DLD1 (cell line): ENCODE results near the gene GABRG3.

Experiments used
- in situ Hi-C: cut with HindIII; loops from 2 replicates; pipeline ENCODE4 v1.10.0; 2017; ENCODE audit warnings: low sequenced_read_pairs

The GABRG3 gene

DNA sequence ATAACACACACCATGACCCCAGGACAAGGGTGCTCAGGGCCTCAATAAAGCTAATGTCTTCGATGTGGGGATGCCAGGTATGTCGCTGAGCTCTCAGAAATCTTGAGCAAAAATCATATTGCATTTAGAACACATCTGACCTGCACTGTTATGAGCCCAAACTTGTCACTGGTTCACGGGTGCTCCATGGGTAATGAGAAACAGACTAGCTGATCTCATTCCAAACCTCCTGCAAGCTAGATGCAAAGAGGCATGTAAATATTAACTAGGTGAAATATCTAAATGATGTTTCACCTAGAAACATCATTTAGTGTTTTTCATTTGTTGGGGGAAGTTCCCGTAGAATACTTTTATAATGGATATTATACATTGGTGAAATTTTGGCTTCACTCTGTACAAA, 578.8 kb downstream of the GABRG3 start:
- in situ Hi-C loops, result no loop called here

DNA sequence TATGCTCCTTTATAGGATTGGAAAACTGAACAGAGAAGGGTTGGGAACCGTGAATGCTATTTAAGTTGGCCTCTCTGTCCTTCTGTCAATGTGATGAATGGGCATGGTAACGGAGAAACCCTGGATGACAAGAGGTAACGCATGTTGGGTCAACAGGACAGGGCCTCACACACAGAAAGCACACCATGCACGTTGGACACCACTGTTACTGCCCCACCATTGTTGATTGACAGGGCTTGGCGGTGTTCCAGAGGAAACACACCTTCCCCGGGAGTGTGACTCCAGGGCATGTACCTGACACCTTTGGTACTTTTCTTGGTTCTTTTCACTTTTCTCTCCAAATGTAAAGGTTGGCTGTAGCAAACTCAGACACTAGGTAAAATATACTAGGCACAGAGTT, 579.7 kb downstream of the GABRG3 start:
- in situ Hi-C loops, result no loop called here

DNA sequence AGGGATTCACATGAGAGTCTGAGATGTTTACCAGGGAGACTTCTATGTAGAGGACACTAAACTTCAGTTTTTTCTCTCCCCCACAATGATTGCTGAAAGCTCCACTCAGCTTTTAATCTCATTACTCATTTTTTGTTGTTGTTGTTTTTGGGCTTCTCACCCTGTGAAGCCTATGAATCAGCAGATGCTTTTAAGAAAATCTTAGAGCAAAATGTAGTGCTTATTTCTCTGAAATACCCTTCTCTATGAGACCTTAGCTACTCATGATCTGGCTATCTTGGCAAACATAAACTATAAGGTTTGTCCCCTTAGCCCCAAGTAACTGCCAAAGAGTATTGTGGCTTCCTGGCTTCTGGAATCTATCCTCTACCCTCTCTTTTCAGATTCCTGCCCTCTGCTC, 590.8 kb downstream of the GABRG3 start:
- in situ Hi-C loops, result no loop called here

DNA sequence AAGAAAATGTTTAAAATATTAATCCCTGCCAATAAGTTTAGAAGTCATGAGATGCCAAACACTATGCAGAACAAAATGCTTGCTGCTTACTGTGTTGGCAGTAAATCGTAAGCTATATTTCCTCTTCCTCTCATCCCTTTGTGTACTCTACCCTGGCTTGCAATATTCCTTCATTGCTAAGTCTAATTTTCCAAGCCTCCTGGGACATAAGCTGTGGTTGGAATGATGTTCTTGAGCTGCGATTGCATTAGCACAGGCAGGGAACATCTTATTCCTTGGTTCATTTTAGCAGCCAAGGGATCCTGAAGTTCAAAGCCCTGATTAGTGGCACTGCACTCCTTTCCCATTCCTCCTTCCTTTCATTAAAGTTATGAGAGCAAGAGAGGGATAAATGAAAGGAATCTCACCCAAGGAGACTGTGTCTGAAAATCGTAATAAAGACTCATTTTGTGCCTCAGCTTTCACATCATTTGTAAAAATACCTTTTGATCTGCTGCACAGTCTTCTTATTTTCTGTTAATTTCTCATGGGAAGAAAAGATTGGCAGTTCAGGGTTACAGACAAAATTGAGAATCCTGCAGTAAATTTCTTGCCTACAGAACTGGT, 592.9 kb downstream of the GABRG3 start:
- in situ Hi-C loops, result no loop called here

DNA sequence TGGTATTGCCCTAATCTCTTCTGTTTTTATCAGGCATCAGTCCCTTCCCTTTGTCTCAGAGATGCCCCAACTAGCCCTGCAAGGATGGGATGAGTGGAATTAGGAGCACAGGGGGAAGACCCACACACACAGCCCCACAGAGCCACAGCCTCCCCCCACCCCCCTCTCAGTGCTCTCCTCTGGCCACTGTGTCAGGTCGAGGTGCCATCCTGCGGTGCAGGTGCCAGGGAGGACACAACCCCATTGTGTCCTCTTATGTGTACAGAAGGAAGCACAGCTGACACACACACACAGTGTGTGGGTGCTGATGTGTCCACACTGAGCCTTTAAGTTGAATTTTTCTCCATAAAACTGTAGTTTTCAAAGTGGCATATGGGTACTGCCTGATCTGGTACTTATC, 593.7 kb downstream of the GABRG3 start:
- in situ Hi-C loops, result no loop called here

DNA sequence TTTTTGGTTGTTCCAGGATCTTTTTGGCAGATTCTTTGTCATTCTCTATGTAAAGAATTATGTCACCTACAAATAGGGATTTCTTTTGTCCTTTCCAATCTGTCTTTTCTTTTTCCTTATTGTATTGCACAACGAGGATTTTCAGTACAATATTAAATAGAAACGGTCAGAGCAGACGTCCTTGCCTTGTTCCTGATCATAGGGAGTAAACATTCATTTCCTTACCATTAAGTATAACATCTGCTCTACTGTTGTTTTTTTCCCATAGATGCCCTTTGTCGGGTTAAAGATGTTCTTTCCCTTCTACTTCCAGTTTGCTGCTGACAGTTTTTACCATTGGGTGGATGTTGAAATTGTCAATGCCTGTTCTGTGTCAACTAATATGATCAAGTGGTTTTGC, 599.8 kb downstream of the GABRG3 start:
- in situ Hi-C loops, result no loop called here

DNA sequence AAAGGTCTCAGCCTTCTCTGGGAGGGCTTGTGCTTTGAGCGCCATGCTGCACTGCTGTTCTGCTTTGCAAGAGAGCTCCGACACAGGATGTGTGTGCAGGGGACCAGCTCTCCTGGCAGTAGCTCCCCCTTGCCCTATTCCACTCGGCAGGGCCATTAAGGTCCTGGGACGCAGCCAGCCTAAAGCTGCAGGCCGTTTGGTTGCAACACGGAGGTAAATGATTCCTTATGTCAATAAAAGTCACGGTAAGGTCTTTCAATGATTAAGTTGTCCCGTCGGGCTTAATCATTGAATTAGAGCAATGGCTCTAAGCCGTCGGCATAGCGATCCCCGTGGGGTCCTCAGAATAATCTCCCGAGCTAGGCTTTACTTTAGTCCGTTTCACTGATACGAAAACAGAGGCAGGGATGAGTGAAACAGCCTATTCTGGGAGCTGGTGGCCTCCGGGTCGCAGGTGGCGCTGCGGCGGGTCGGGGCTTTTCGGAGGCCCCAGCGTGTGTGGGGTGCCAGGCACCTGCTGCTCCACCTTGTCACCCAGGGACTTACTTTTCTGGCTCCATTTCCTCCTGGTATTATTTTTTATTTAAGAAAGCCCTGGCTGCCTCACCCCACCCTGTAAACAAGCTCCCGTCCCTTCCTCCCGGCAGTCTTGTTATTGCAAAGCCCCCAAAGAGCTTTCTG, 603.0 kb downstream of the GABRG3 start:
- in situ Hi-C loops, result no loop called here

DNA sequence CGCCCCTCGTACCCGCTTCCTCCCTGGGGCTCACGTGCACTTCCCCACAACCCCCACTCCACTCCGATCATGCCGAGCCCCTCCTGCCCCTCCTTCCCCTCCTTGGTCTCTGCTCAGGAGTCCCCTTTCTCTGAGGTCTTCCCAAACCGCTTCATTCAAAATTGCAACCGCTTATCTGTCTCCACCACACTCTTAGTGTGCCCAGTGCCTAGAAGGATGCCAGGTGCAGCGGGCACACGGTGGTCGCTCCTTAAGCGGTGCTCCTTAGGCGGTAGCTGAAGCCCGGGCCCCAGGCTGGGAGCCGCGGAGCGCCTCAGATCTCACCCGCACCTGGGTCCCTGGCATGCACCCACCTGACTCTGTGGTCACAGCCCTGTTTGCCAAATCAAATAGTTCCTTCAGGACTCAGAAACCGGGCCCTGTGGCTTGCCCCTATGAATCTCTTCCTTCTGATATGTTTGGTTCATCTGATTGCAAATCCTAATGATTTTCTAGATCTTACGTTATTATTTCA, 603.6 kb downstream of the GABRG3 start:
- in situ Hi-C loops, result no loop called here

DNA sequence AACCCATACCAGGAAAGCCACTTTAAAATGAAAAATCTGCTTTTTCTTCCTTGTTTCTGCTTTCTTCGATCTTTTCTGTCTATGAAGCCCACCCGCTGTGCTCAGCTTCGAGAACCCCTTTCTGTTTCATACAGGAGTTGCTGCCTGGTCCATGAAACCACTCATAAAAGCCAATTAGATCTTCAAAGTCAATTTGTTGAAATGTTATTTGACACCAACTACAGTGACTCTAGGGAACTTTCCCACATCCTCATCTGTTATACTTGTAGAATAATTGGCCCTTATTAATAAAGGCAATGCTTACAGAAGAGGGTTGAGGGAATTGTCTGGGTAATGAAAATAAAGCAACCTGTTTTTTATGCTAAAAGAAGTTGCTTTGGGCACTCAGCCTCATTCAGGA, 604.5 kb downstream of the GABRG3 start:
- in situ Hi-C loops, result no loop called here

DNA sequence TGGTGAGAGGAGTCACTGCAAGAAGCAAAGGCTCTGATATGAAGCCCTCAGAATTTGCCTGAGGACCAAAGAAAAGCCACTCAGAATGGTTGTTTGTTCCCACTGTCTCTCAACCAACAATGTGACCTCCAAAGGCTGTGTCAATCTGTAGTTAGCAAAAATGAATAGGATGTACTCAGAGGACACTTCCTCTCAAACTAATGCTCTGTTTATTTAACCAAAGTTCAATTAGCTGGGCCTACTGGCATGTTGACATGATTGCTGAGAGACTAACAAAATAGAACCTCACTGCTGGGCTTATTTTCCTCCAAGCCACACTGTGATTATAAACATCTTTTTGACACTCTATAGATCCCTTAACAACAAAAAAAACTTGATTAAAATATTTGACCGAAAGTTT, 605.6 kb downstream of the GABRG3 start:
- in situ Hi-C loops, result no loop called here

DNA sequence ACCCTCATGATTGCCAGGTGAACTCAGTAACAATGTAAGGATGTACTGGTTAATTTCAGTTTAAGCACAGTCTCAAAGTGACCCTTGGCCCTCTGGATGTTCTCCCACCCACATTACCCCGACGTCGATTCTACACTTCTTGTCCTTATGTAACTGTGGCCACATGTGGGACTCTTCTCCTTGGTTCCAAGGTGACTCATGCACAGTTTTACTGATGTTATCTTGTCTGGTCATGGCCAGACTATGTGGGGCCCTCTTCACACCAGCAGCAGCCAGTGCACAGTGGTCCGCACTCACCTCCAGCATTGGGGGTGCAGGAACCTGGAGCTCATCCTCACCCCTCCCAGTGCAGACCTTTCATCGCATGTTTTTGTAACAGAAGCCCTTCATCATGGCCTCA, 608.8 kb downstream of the GABRG3 start:
- in situ Hi-C loops, result no loop called here

DNA sequence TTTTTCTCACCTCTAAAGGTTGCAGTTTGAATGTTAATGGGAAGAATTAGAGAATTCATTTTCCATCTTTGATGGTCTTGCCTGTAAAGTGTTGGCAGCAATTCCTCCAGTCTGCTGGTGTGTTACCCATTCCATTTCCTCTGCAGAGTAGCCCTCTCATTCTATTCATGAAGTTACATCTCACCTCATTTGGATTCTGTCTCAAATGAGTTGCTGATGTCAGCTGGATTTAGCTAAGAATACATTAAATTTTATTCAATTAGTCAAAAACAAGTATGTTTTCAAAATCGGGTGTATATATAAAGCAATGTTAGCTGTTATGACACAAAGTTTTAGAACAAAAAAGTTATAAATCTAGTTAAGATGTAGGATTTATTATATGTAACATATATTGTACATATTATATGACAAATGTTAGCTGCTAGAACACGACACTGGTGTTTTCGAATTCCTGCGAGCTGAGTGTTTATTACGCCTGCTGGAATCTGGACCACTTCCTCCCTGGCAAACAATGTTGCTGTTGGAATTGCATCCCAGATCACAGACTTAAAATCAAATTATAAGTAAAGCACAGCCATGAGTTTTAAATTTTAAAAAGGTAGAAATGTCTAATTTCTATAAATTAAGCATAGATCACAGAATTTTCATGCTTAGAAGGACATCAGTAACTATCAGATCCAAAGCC, 611.9 kb downstream of the GABRG3 start:
- in situ Hi-C loops, result no loop called here

DNA sequence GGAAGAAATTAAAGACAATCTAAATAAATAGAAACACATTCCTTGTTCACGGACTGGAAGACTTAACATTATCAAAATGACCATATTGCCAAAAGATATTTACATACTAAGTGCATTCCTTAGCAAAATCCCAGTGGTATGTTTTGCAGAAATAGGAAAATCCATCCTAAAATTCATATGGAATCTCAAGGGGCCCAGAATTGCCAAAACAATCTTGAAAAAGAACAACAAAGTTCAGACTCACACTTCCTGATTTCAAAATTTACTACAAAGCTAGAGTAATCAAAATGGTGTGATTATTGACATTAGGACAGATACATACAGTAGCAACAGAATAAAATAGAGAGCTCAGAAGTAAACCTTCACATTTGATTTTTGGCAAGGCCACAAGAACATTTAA, 612.7 kb downstream of the GABRG3 start:
- in situ Hi-C loops, result no loop called here

DNA sequence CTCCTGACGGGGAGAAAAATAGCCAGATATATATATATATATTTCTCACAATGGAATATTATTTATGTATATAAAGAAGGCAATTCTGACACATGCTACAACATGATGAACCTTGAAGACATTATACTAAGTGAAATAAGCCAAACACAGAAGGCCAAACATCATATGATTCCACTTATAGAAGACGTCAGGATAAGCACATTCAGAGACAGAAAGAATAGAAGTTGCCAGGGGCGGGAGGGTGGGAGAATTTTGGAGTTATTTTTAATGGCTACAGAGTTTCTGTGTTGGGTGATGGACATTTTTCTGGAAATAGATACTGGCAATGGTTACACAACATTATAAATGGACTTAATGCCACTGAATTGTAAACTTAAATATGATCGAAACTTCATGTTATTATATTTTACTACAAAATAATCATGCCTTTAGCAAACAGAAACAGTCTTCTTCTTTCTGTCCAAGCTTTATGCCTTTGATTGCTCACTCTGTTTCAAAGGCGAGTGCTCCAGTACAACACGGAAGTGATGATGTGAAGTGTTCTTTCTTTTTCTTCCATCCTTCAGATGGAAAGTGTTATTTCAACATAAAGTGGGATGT, 614.2 kb downstream of the GABRG3 start:
- in situ Hi-C loops, result no loop called here

DNA sequence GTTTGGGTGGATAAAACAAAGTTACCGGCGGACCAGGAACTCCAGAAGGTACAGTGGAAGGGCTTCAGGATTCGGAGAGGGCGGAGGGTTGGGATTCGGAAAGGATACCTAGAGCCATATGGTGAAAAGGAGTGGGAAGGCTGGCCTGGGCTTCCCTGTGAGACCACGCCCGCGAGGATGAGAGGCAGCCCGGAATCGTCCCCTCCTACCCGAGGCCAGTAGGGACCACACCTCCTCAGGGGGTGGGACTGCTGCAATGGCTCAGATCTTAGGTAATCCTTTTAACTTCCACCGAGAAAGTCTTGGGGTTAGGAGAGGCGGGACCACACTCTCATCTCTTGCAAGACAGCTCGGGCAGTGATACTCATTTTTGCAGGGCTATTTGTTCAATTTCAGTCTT, 616.8 kb downstream of the GABRG3 start:
- in situ Hi-C loops, result no loop called here

DNA sequence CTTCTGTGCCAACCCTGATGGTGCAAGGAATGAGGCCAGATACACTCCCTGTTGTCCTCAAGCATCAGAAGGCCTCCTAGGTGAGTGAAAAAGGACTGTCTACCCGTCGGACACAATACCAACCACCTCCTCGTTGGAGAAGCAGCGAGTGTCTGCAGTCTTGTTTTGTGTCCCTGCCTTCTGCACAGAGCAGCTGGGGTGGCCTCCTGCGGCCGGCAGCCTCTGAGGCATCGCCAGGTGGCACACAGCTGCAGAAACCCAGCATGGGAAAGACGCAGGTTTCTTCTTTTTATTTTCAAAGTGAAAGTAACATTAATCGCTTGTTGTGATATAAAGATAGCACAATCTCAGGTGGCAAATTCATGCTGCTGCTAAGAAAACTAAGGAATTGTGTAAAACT, 618.3 kb downstream of the GABRG3 start:
- in situ Hi-C loops, result no loop called here

DNA sequence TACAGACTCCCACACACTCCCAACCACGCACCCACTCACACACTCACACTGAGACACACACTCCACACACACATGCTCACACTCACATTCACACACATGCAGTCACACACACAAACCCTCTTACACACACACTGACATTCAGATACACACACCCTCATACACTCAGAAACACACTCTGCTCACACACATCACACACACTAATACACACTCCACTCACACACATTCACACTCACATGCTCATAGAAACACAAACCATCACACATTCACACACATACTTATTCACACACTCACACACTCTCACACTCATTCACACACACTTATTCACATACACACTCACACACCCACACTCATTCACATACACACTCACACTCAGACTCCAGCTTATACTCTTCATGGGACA, 618.8 kb downstream of the GABRG3 start:
- in situ Hi-C loops, result no loop called here
